Left cardiac atrium (tissue), 4 donors: ENCODE measurements around the gene HECA. TPM values are rescaled to one million over a fixed set of nuclear protein-coding genes. Genes with fewer than 3 reads are reported as not detected.
"Not testable (repeated sequence)": the region's sequence is repeated elsewhere in the genome, so short reads cannot be mapped to it uniquely, and the experiment has no call there.

Experiments
- ATAC-seq, 2 donors: fragments of 200-7000 bp; cut with Tn5 transposase; one replicate each; pipeline ENCODE4 v1.9.1; 2020; ENCODE audit warnings: mild to moderate bottlenecking in 2 of 2, moderate library complexity in 2 of 2
- DNase-seq: peaks from one replicate; pipeline ENCODE4 v3.0.0-alpha.2; 2020
- intact Hi-C, 2 donors: fragments of 100-400 bp; cut with DNase I; formaldehyde crosslinking; loops; one replicate each; pipeline versions ENCODE4 v1.14.1 to v1.15.1; 2022 to 2023
- total RNA-seq, 2 donors: library from RNA; stranded (reverse); fragmentation: NEBNext Ultra II Directional; extraction: Animal tissue kit (Norgen Biotek cat#: 25700); gene quantifications; one replicate each; pipeline ENCODE4 v1.2.1, GENCODE V29; 2021
- donor health status: DM: no; HTN: yes; CAD: no.
- donor health status: DM: no; HTN: yes; CAD: no; lungs with severe emphysema.
- donor health status: DM: yes; HTN: yes; CAD: no.
- donor health status: Dilated cardiomyopathy.

HECA gene
- total RNA-seq, 2 donors from 2014 or later, result 33.2 to 36.9 TPM

DNA sequence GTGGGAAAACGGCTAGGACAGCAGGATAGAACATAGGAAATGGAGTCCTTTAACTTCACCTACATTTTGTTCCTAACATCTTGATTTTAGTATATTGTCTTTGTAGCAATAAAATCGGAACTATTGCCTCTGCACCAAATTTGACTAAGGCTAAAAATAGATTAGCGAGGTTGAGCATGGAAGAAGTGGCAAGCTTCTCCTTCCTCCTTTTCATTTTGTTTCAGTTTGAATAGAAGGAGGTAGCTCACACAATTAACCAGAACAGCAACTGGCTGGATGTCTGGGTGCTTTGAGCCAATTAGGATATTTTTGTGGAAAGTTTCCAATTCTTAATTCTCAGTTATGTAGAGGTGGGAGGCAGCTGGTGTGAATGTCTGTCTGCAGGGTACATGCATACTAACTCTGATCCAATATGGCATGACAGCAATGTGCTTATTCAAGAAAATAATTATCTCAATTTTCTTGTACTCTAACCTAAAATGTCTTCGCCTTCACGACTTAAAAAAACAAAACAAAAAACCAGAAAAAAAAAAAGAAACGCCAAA is 3.1 kb upstream of the HECA start:
- ATAC-seq, result no peak
- intact Hi-C loops, result loop anchor here in 1 of 2 donors (10.0 kb wide), 1 partner anchor 163 kb away; the partner anchor contains the start of gene TXLNB
- no peak for DNase-seq

GRCh38 chr6:139133262-139134063 is 1.4 kb upstream of the HECA start:
- ATAC-seq, result no peak
- intact Hi-C loops, result loop anchor here in 1 of 2 donors (10.0 kb wide), 1 partner anchor 161 kb away; the partner anchor contains the start of gene TXLNB
- no peak for DNase-seq

- ATAC-seq, result no peak
- intact Hi-C loops, result loop anchor here in 1 of 2 donors (10.0 kb wide), 1 partner anchor 161 kb away; the partner anchor contains the start of gene TXLNB
Observed at GRCh38 chr6:139134064-139134395, 850 bp upstream of the HECA start.

GRCh38 chr6:139135578-139136545 is 982 bp downstream of the HECA start:
- intact Hi-C loops, result loop anchor here in 1 of 2 donors (10.0 kb wide), 1 partner anchor 159 kb away; the partner anchor contains the start of gene TXLNB
- ATAC-seq, result peak; percentile 45 to 56
- DNase-seq, result peak; percentile 77

More at GRCh38 chr6:139134064-139134395, 850 bp upstream of the HECA start:
- no peak for DNase-seq

DNA sequence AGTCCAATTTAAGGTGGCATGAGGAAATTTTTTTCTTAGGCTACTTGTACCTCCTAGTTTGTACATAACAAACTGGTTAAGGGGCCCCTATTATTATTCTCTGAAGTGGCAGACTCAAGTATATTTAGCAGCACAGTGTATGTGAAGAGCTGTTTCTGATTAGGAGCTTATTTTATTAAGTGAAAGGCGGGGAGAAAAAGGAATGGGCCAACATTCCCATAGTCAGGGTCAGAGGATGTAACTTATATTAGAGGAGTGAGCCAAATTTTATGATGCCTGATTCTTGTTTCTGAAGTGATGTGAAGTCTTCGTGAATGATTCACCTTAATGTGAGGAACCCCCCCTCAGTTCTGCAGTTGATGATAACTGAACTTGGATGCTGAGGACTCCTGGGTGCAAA is 2.8 kb downstream of the HECA start:
- ATAC-seq (no peak), DNase-seq (no peak)
- intact Hi-C loops, result loop anchor here in 1 of 2 donors (10.0 kb wide), 1 partner anchor 157 kb away; the partner anchor contains the start of gene TXLNB

DNA sequence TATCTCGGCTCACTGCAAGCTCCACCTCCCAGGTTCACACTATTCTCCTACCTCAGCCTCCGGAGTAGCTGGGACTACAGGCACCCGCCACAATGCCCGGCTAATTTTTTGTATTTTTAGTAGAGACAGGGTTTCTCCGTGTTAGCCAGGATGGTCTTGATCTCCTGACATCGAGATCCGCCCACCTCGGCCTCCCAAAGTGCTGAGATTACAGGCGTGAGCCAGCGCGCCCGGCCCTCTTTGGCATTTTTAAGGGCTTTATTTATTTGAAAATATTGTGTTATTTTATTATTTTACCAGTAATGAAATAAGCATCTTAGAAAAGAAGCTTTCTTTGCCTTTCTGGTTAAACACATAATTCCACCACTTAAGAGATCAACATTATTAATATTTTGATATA is 6.0 kb downstream of the HECA start:
- ATAC-seq, intact Hi-C loops, DNase-seq: not testable (repeated sequence)

GRCh38 chr6:139142262-139142661 is 7.4 kb downstream of the HECA start:
- intact Hi-C loops, result no loop called here
- ATAC-seq (no peak), DNase-seq (no peak)

GRCh38 chr6:139143111-139143510 is 8.2 kb downstream of the HECA start:
- ATAC-seq (no peak), DNase-seq (no peak)
- intact Hi-C loops, result no loop called here

- no peak for DNase-seq
- no peak for ATAC-seq
- intact Hi-C loops, result no loop called here
Observed at GRCh38 chr6:139144490-139145085, 9.7 kb downstream of the HECA start.

- DNase-seq, result no peak
- no peak for ATAC-seq
- intact Hi-C loops, result no loop called here
Observed at GRCh38 chr6:139145661-139146060, 10.8 kb downstream of the HECA start.

GRCh38 chr6:139146317-139146726 is 11.4 kb downstream of the HECA start:
- intact Hi-C loops, result no loop called here
- peak in 1 of 2 donors; percentile 40 for ATAC-seq
- no peak for DNase-seq

GRCh38 chr6:139147628-139148027 is 12.7 kb downstream of the HECA start:
- DNase-seq (no peak), ATAC-seq (no peak)
- intact Hi-C loops, result no loop called here

- DNase-seq (no peak), ATAC-seq (no peak)
- intact Hi-C loops, result no loop called here
Observed at GRCh38 chr6:139148557-139149235, 13.8 kb downstream of the HECA start.

GRCh38 chr6:139149383-139149782 is 14.5 kb downstream of the HECA start:
- intact Hi-C loops, result no loop called here
- DNase-seq (peak; percentile 34), ATAC-seq (peak; percentile 52 to 57)

DNA sequence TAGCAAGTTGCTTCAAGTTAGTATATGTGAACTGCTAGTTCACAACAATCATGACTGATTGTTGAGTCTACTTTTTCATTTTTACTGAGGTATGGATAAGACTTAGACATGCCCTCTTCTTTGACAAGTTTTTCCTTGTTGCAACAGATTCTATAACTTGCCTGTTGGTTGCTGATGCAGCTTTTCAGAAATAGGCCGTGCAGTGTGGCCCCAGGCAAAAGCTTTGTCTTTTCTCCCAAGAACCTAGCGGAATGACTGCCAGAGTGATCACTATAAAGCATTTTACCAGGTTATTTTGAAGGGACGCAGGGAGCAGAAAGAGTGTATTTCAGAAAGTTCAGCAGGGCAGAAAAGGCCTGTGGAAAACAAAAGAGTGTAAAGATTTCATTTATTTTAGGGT is 16.0 kb downstream of the HECA start:
- no peak for ATAC-seq
- intact Hi-C loops, result no loop called here
- DNase-seq, result no peak

DNA sequence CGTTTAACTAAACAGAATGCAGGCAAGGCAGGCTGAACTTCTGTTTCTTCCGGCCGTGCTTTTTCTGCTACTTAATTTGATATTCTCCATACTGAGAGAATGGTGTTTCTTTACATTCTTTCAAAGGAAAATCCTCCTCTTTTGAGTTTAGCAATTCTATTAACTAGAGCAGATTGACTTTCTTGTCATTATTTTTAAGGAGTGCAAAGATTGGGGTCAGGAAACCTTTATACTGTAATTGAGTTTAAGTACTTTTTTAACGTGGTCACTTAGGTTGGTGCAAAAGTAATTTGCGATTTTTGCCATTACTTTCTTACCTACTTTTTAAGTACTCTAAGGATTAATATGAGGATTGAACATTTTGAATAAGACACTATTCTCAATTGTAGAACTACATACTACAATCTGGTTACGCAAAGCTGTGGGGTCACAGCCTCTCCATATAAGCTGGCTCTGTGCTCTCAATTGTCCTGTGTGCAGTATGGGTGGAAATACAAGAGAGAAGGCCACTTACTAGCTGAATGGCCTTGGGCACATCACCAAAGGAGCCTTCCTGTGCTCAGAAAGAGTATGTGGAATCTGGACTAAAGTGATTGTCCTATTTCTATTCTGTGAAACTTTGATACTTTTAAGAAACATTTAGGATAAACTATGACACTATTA is 16.7 kb downstream of the HECA start:
- ATAC-seq, result no peak
- DNase-seq, result no peak
- intact Hi-C loops, result no loop called here

DNA sequence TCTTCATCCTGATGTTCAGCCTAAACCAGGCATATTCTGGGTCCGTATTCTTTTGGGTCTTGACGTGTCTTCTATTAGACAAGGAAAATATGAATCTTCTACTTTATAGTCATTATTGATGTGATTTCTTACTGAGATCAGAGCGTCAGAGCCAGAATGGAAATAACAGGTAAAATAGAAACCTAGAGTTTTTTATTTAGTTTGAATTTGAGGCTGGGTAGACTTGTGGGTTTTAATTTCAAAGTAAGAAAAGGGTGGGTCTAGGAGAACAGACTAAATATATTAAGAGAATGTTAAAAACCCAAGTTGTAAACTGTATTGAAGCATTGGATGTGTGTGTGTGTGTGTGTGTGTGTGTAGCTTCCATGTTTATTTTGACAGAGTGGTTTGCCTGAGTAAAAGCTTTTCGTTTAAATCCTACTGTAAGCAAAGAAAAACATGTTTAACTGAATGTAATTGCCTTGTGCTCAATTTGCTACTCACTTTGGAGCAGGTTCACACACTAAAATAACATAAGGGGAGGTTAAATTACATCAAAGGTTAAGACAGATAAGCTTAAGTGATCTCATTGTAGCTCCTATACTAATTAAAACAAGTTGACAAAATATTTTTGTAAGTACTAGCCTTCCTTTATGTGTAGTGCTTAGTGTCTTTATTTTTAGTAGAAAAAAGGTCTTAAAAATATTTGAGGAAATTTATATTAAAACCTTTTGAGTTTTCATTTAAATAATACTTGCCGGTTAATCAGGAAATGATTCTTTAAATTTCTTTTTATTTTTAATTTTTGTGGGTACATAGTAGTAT is 17.4 kb downstream of the HECA start:
- DNase-seq (no peak), ATAC-seq (no peak)
- intact Hi-C loops, result no loop called here
